Measurements from ENCODE around the gene HMCN1. TPM values are rescaled to one million over a fixed set of nuclear protein-coding genes. Genes with fewer than 3 reads are reported as not detected.

The HMCN1 gene
- total and polyA plus RNA-seq, 4 donors, result 1.5 to 6.8 (median 3.5) TPM

- no peak overlapping the region for H3K4me3 ChIP-seq (ENCODE audit: low read depth in 1 of 3, low read length in 3 of 3)
- no peaks in the 10 kb centered on the region for H3K9me3 ChIP-seq (ENCODE audit: control insufficient read depth in 4 of 4, low read length in 3 of 4)
- H3K27me3 ChIP-seq (ENCODE audit: control insufficient read depth in 4 of 4, insufficient read depth in 4 of 4, low read length in 3 of 4), result no peaks in the 10 kb centered on the region
- no peak overlapping the region for H3K9ac ChIP-seq (ENCODE audit: low read depth in 1 of 2, low read length in 2 of 2)
- TF ChIP-seq SP1 (IDR thresholded peaks at IDR 0.05) (no peak), HNF4A (conservative IDR thresholded peaks at IDR 0.05) (no peak), CTCF (IDR thresholded peaks at IDR 0.05; ENCODE audit: low read depth, low read length, missing input control) (no peak), ZBTB33 (IDR thresholded peaks at IDR 0.05) (no peak), MAX (IDR thresholded peaks at IDR 0.05) (no peak), RAD21 (IDR thresholded peaks at IDR 0.05) (no peak), ATF3 (IDR thresholded peaks at IDR 0.05) (no peak), FOXA2 (IDR thresholded peaks at IDR 0.05) (no peak), YY1 (IDR thresholded peaks at IDR 0.05) (no peak), NR2F2 (IDR thresholded peaks at IDR 0.05) (no peak), REST (IDR thresholded peaks at IDR 0.05) (no peak), RXRA (IDR thresholded peaks at IDR 0.05) (no peak), HNF4G (IDR thresholded peaks at IDR 0.05) (no peak), GABPA (IDR thresholded peaks at IDR 0.05 in 1 of 2, conservative IDR thresholded peaks at IDR 0.05 in 1 of 2) (no peak), JUND (IDR thresholded peaks at IDR 0.05) (no peak), EGR1 (IDR thresholded peaks at IDR 0.05; ENCODE audit: low read depth in 2 of 2) (no peak), FOXA1 (IDR thresholded peaks at IDR 0.05) (no peak), TAF1 (conservative IDR thresholded peaks at IDR 0.05) (no peak)
- H3K27ac ChIP-seq (ENCODE audit: low read depth in 1 of 2, low read length in 2 of 2), result no peak overlapping the region
- no peak for DNase-seq (ENCODE audit: low spot score)
- peaks cover 0 to 12% (median 2%) of the 10 kb centered on the region in 4 donors for H3K36me3 ChIP-seq (ENCODE audit: control insufficient read depth in 4 of 4, insufficient read depth in 3 of 4, low read depth in 1 of 4, low read length in 3 of 4)
- no peaks in the 10 kb centered on the region for H3K4me1 ChIP-seq (ENCODE audit: control insufficient read depth in 4 of 4, insufficient read depth in 4 of 4, low read length in 3 of 4)
Observed at GRCh38 chr1:186142916-186143315, 408.7 kb downstream of the HMCN1 start.

All from liver (tissue), 9 donors.